ENCODE measurements around the gene SCMH1.
A peak's percentile ranks its signal among the peaks of the same experiment; 100 is the strongest.

The SCMH1 gene

DNA sequence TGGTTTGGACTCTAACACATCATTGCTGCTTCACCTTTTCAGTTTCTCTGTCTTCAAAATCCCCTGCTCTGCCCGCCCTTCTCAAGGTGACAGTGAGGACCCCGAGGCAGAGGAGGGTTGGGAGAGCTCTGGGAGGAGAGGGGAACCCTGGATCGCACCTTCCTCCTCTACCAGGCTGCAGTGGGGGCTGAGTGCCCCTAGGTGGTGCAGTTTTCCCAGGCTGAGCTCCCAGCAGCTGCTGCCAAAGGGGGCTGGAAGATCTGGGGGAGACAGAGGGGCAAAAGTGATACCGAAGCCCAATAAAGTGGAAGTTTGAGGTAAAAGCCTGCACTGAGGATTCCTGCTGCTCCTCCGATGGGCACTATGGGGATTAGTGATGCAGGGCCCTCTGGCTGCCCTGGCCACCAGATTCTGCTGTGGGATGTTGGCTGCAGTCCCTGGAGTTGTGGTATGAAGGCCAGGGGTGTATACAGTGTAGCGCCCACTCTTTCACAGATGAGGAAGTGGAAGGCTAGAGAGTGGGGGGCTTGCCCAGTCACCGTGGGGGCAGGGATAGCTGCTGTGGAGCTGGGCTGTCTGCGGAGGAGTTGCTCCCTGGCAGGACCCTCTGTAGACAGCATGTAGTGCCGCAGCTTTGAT is 40.7 kb upstream of the SCMH1 start:
- TF ChIP-seq, protein P1, sequence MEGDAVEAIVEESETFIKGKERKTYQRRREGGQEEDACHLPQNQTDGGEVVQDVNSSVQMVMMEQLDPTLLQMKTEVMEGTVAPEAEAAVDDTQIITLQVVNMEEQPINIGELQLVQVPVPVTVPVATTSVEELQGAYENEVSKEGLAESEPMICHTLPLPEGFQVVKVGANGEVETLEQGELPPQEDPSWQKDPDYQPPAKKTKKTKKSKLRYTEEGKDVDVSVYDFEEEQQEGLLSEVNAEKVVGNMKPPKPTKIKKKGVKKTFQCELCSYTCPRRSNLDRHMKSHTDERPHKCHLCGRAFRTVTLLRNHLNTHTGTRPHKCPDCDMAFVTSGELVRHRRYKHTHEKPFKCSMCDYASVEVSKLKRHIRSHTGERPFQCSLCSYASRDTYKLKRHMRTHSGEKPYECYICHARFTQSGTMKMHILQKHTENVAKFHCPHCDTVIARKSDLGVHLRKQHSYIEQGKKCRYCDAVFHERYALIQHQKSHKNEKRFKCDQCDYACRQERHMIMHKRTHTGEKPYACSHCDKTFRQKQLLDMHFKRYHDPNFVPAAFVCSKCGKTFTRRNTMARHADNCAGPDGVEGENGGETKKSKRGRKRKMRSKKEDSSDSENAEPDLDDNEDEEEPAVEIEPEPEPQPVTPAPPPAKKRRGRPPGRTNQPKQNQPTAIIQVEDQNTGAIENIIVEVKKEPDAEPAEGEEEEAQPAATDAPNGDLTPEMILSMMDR (IDR thresholded peaks at IDR 0.05) = peak; percentile 57
- DNase-seq (ENCODE audit: low spot score) = no peak
- Histone ChIP-seq H3K4me3 (no peak overlapping the region), H3K27ac (no peak overlapping the region)

DNA sequence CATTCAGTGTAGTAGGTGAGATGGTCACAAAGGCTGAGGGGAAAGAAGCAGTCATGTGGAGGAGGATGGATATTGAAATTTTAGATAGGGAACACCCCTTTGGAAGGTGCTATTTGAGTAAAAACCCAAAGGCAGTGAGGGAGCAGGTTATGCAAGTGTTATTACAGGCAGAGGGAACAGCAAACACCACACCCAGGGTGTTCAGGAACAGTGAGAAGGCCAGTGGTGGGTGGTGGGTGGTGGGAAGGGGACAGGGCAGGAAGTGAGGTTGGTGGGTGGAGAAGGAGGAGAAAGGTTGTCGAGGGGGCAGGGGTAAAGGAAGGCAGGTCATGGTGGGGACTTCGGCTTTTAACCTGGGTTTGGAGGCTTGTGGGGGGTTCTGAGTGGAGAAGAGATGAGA is 39.2 kb upstream of the SCMH1 start:
- no peak for DNase-seq (ENCODE audit: low spot score)
- Histone ChIP-seq H3K27ac (no peak overlapping the region), H3K4me3 (no peak overlapping the region)
- TF ChIP-seq, protein P1 (IDR thresholded peaks at IDR 0.05) = no peak

DNA sequence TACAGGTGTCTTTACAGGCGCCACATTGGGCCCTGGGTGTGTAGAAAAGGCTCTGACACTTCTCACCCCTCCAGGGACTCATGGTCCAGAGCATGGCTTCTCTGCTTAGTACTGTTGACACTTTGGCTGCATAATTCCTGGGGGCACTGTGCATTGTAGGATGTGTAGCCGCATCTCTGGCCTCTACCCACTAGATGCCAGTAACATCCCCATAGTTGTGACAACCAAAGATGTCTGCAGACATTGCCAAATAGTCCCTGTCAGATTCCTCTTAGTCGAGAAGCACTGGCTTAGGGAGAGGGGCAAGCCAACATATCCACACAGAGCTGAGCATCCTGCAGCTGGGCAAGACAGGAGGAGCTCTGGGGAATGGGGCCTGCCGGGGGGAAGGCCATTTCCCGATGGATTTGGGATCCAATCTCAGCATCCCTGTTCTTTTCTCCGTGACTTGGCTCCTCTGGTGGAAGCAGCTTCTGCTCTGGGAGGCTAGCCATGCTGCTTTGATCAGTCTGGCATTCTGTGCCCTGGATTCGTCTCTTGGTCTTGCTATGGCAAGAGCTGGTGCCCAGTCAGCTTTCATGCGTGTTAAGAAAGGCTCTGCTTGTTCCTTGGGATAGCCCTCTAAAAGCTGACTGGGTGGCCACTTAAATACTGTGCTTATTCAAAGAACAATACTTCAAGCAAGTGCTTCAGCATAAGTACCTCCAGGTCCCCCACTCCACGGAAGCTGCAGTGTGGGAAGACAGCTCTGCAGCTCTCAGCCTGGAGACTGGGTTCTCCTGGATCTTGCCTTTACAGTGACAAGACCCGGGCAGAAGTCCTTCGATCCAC is 38.3 kb upstream of the SCMH1 start:
- no peak overlapping the region for H3K4me3 ChIP-seq
- DNase-seq (ENCODE audit: low spot score) = no peak
- TF ChIP-seq, protein P1 (IDR thresholded peaks at IDR 0.05) = no peak
- H3K27ac ChIP-seq = no peak overlapping the region

DNA sequence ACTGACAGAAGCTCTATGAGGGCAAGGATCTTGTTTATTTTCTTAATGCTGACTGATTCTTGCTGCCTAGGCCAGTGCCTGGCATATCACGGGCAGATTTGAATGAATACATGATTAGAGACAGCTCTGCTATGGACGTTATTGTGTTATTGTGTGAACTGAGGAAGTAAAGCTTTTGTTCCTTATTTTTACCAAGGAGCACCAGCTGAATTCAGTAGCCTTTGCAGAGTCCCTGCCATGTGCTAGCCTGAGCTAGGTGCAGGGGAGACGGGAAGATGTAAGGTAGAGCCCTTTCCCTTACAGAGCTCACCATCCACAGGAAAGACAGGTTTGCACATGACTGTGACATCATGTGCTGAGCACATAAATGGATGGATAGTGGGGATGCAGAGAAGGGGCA is 36.0 kb upstream of the SCMH1 start:
- DNase-seq (ENCODE audit: low spot score) = no peak
- H3K27ac ChIP-seq = no peak overlapping the region
- TF ChIP-seq, protein P1 (IDR thresholded peaks at IDR 0.05) = no peak

DNA sequence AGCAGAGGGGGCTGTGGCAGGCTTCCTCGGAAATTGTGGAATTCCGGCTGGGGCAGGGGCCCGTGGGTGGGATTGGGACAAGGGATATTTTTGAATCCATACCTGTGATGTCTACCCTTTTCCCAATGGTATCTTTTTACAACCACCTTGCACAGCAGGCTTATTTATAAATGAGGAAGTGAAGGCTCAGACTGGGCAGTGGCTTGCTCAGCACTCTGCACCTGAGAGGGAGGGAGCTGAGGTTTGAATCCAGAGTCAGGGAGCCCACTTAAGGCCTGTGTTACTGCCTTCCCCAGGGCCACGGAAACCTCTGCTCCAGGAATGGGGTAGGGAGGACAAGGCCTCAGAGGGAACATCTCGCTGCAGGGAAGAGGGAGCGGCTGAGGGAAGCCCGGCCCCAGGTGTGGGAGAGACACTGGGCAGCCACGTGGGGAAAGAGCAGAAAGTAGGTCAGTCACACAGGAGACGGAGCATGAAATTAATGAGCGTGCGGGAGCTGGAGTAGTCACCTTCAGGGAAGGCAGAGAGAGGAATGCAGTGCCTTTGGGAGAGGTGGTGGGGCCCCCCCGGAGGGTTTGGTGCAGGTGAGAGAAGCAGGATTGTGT is 35.4 kb upstream of the SCMH1 start:
- TF ChIP-seq, protein P1 (IDR thresholded peaks at IDR 0.05) = no peak
- no peak overlapping the region for H3K27ac ChIP-seq
- DNase-seq (ENCODE audit: low spot score) = no peak
- no peak overlapping the region for H3K4me3 ChIP-seq

More for the DNA sequence above, 36.0 kb upstream of the SCMH1 start:
- H3K4me3 ChIP-seq = no peak overlapping the region

DNA sequence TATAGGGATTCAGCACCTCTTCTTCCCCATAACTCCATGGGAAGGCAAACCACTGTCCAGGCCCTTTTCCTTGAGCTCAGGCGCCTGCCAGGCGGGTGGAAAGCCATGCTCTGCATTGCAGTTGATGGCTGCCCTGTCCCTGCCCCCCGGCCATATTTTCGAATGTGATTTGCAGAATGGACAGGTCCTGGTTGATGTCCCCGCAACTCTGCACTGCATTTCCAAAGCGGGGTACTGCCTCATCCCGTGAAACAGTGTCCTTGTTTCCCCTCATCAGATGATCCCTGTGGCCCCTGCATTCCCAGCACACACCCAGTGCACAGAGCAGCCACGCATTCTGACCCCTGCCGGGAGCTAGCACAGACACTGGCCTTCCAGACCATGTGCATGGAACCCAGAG is 33.7 kb upstream of the SCMH1 start:
- TF ChIP-seq, protein P1 (IDR thresholded peaks at IDR 0.05) = no peak

More for the DNA sequence above, 33.7 kb upstream of the SCMH1 start:
- Histone ChIP-seq H3K4me3 (no peak overlapping the region), H3K27ac (no peak overlapping the region)
- DNase-seq (ENCODE audit: low spot score) = peak; percentile 52
